SK-MEL-5 (cell line): ENCODE measurements around the gene IWS1. TPM values are rescaled to one million over a fixed set of nuclear protein-coding genes. Genes with fewer than 3 reads are reported as not detected.
"Not testable (repeated sequence)": the region's sequence is repeated elsewhere in the genome, so short reads cannot be mapped to it uniquely, and the experiment has no call there.

Source experiments
- DNase-seq: peaks from one replicate; pipeline ENCODE4 v3.0.0-alpha.2; 2016; ENCODE audit warnings: low read depth, low spot score
- in situ Hi-C: cut with HindIII; loops from 2 replicates; pipeline ENCODE4 v1.10.0; 2016; ENCODE audit warnings: low sequenced_read_pairs, high pct_unique_total_duplicates, low pct_unique_long_range_greater_than_20kb
- total RNA-seq: library from RNA; depleted of rRNA; stranded (reverse); fragments of >200 nt; shearing (Covaris generic); gene quantifications from 2 replicates; pipeline ENCODE4 v1.2.3, GENCODE V29; 2014

Gene IWS1
- total RNA-seq, 1 experiment from 2014 or later, result 43.1 TPM

DNA sequence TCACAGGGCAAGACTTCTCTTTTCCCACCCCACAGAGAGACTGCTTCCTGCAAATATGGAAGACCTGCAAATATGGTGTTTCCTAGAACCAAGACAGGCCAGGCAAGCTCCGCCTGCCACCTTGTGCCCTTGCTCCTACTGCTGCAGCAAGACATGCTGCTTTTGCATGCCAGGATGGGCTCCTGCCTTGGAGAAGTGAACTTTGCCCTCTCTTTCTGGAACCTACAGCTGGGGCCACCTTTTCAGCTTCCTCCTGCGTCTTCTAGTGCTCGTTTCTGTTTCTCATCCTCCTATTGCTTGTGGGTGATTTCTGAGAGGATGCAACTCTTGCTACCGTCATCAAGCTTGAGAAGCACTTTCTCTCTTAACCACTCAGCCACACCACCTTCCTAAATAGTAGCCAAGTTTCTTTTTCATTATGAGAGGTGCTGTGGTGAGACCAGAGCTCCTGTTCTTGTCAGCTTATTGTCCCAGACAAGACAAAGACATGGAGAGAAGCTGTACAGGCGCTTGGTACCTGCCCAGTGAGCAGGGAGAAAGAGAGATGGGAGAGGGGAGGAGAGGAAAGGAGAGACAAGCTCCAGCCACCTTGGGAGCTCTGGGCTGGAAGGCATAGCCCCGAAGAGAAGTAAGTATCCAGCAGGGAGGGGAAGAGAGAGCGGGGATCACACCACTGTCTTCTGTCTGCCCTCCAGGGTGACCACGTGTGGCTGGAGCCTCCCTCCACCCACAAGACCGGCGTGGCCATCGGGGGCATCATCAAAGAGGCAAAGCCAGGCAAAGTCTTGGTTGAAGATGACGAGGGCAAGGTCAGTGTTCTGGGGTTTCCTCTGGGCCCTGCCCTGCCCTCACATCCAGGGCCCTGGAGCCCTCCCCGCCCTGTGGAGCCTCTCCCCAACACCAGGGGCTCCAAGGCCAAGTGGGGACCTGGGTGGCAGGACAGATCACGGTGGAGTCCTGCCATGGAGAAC, 37.5 kb upstream of the IWS1 start:
- DNase-seq, result no peak
- in situ Hi-C loops, result no loop called here

DNA sequence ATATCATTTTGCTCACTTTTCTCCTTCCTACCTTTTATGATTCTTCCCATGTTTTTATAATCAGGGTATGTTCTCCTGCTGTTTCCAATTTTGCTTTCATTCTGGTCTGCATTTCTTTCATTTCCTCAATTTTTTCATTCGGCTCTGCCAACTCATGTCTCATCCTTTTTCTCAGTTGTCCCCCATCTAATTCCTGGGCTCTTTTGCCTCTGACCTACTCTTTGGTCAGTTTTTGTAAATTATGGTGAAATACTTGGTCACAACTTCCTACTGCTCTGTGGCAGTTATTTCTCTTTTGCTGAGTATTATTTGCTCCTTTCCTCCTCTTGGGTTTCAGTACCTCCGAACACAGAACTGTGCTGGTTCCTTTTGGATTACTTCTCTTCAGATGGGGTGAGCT, 36.6 kb upstream of the IWS1 start:
- in situ Hi-C loops, result no loop called here

DNA sequence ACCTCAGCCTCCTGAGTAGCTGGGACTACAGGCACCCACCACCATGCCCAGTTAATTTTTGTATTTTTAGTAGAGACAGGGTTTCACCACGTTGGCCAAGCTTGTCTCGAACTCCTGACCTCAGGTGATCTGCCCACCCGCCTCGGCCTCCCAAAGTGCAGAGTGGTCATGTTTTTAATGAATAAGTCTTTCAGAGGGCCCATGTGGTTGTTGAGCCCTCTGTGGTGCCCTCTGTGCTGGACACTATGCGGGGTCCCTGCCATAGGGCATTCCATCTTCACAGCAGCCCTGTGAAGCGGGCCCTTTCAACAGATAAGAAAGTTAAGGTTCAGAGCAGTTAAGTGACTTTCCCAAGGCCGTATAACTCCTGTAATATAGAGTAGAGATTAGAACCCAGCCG, 35.1 kb upstream of the IWS1 start:
- DNase-seq, result no peak
- in situ Hi-C loops, result no loop called here

More for the DNA sequence above, 36.6 kb upstream of the IWS1 start:
- no peak for DNase-seq

DNA sequence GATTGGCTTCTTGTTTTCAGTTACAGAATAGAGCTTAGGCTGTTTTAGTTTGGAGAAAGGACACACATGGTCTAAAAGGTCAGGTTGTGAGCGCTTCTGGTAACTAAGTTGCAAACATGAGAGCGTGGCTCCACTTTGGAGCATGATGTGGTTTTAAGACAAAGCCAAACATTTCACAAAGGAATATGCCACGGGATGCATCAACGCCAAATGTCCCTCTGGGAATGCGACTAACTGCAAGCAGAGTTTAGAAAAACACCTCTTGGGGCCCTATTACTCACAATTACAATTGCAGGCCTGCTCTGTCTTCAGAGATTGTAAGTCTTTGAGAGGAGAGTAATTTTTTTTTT, 34.6 kb upstream of the IWS1 start:
- in situ Hi-C loops, result no loop called here

DNA sequence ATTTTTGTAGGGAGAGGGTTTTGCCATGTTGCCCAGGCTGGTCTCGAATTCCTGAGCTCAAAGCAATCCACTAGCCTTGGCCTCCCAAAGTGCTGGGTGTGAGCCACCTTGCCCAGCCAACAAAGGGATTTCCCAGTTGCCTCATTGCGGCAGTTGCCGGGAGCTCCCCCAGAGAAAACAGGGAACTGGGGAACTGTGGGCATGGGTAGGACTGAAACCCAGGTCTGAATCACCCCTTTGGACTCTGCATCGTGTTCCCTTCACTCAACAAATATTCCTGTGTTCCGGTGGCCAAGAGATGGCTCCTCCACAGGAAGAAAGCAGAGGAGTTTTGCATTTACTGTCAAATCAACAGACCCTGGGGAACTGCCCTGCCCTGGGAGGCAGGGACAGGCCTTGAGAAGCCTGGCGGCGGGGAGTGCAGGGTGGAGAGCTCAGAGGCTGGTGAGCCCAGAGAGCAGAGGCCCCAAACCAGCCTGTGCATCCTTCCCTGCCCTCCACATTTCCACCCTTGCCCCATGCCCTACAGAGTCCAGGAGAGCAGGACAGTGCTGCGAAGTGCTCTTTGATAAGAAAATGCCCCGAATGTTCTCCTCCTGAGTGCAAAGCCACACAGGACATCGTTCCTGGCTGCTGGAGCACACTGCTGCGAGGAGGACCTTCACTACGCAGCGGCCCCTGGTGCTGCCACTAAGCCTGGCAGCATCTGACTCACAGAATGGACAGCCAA, 34.1 kb upstream of the IWS1 start:
- in situ Hi-C loops, result no loop called here
- no peak for DNase-seq

More for the DNA sequence above, 34.6 kb upstream of the IWS1 start:
- no peak for DNase-seq

DNA sequence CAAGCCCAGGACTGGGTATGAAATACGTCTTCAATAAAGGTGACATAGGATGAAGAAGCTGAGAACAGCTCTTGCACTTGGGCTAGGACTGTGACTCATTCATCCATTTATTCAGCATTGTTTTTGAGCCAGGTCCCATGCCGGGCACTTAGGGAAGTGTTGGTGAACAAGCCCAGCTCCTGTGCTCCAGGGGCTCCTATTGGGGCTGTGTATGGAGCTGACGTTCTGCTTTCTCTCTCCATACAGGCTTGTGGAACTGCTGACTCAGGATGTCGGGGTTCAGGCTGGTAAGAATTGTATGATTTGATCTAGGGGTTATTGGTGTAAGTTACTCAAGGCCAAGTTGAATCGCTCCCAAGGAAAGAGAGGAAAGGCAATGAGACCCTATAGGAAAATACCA, 33.2 kb upstream of the IWS1 start:
- DNase-seq, result no peak
- in situ Hi-C loops, result no loop called here

DNA sequence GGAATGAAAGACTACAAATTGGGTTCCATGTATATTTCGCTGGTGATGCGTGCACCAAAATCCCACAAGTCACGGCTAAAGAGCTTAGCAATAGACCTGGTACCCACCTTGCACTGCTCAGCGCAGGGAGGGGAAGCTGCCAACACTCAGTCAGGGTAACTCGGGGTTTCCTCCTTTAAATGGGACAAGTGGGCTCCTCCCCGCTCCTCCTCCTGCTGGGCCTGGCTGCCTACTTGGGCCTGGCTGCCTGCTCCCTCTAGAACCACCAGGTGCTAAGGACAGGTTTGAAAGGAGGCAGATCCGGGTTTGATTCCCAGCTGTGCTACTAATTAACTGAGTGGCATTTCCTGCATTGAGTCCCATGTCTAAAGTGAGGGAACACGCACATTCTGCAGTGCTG, 32.6 kb upstream of the IWS1 start:
- no peak for DNase-seq
- in situ Hi-C loops, result no loop called here

DNA sequence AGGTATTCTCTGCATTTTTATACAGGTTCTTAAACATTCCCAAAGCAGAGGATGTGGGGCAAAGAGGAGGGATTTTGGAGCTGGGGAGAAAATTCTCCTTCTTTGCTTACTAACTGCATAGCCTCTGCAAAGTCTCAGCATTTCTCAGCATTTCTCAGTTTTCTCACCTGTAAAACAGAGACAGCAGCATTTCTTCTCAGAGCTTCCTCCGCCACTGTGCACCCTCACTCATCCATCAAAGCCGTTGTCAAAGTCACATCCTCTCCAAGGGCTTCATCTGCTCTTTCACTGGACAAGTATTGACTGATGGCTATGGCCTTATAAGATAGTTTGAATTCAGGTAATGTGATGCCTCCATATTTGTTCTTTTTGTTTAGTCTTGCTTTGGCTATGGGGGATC, 26.6 kb upstream of the IWS1 start:
- in situ Hi-C loops, result no loop called here
- no peak for DNase-seq

DNA sequence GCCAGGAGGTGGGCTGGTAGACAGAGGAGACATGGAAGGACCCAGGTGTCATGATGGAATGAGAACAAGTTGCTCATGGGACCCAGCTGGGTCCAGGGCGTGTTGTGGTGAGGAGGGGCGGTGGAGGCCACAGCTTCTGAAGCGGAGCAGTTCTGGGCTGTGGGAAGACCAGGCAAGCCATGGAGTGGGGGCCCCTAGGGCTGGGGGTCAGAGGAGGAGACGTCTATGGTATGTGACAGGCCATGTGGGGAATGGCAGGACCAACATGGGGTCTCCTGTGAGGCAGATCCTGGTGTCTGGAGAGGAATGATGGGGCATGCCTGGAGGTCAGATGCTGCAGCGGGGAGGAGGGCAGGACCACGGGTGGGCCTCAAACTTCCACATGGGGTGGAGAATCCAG, 26.0 kb upstream of the IWS1 start:
- no peak for DNase-seq
- in situ Hi-C loops, result no loop called here

DNA sequence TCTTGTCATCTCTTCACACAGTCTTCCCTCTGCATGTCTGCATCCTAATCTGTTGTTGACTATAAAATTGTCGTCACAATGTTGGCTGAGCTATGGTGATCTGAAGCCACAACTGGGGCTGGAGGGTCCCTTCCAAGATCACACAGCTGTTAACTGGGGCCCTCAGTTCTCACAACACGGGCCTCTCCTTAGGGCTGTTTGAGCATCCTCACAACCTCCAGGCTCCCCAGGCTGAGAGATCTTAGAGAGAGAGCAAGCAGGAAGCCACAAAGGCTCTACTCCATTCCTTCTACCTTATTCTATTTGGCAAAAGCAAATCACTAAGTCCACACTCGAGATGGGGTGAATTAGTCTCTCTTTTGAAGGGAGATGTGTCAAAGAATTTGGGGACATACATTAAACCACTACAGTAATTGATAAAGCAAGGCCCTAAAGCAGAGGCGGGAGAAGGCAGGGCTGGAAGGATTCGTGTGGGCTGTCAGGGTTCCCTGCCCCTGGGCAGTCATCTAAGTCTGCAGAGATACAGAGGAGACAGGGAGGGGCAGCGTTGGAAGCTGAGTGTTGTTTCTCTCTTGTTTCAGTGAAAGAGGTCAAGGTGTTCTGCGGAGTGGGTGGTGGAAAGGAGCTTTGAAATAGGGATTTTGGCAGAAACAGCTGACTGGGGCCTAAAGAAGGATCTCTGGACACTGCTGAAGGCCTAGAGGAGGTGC, 25.1 kb upstream of the IWS1 start:
- DNase-seq, result no peak
- in situ Hi-C loops, result no loop called here

DNA sequence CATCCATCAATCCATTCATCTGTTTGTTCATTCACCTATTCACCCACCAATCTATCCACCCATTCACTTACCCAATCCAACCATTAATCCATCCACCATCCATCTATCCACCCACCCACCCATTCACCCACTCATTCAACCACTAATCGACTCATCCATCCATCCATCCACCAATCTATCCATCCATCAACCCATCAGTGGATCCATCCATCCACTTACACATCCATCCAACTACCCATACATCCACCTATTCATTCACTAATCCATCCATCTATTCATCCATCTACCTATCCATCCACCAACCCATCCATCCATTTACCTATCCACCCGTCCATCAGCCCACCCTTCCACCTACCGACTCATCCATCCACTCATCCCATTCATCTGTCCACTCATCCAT, 20.5 kb upstream of the IWS1 start:
- in situ Hi-C loops, result no loop called here

DNA sequence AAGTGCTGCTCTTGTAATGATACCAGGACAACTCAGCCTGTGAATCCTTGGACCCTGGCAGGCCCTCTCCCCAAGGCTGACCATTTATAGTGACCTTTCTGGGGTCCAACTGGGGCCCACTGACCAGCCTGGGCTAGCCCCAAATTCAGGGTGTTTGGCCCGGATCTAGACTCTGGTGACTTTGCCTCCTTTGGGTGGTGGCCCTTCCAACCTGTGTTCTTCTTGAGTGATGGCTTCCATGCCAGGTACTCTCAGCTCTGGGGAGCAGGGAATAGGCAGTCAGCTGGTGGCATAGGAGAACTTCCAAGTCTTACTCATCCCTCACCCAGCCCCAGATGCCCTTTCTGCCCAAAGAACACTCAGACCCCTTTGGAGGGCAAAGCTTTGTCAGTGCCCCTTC, 19.5 kb upstream of the IWS1 start:
- in situ Hi-C loops, result no loop called here
- no peak for DNase-seq

More for the DNA sequence above, 20.5 kb upstream of the IWS1 start:
- DNase-seq, result no peak

DNA sequence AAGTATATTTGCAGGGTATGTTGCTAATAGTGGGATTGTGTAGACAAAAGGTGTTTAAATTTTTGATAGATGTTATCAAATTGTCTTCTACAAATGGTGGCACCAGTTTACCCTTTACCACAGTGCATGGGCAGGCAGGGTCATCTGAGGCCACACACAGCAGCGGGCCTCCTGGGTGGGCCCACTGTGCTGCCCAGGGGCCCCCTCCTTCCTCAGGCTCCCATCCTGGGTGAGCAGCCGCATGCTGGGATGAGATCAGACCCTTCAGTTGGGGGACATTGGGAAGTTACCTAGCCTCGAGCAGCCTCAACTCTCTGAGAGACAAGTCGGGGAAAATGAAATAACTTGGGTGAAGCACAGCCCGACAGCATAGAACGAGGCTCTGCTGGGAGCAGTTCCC, 18.9 kb upstream of the IWS1 start:
- in situ Hi-C loops, result no loop called here
- DNase-seq, result no peak

DNA sequence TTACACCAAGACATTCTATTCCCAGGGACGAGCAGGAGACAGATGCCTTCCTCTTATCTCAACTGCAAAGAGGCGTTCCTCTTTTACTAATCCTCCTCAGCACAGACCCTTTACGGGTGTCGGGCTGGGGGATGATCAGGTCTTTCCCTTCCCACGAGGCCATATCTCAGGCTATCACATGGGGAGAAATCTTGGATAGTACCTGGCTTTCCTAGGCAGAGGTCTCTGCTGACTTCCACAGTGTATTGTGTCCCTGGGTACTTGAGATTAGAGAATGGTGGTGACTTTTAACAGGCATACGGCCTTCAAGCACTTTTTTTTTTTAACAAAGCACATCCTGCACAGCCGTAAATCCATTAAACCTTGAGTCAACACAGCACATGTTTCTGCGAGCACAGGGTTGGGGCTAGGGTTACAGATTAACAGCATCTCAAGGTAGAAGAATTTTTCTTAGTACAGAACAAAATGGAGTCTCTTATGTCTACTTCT, 16.8 kb upstream of the IWS1 start:
- DNase-seq, in situ Hi-C loops: not testable (repeated sequence)

DNA sequence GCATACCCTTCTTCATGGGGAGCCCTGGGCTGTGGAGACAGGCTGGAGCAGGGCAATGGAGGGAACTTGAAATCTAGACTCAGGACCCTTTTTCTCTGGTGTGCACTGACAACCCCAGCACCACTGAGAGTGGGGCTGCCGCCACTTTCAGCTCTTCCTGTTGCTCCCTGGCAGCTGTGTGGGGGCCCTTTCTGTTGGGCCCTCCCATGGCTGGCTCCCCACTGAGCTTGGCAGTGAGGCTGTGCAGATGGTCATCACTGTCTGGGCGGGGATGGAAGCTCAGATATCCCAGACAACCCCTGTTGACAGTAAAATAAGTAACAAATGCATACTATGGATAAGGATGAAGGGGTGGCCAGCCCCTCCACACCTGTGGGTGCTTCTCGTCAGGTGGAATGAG, 15.9 kb upstream of the IWS1 start:
- no peak for DNase-seq
- in situ Hi-C loops, result no loop called here

DNA sequence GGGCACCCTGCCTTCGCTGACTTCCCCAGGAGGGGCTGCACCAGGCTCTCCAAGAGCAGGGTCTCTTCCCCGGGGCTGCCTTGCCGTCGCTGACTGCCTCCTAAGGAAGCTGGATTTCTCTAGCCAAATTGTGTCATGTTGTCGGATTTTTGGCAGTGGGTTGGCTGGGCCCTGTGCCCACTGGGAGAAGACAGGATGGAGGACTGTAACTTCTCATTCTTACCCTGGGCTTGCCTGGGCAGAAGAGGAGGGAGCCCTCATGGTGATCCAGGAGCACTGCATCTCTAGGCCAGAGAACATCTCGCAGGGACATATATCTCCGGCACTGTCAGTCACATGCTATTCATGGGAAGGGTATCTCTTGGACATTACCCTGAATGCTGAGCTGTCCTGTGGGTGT, 15.5 kb upstream of the IWS1 start:
- in situ Hi-C loops, result no loop called here
- DNase-seq, result no peak

DNA sequence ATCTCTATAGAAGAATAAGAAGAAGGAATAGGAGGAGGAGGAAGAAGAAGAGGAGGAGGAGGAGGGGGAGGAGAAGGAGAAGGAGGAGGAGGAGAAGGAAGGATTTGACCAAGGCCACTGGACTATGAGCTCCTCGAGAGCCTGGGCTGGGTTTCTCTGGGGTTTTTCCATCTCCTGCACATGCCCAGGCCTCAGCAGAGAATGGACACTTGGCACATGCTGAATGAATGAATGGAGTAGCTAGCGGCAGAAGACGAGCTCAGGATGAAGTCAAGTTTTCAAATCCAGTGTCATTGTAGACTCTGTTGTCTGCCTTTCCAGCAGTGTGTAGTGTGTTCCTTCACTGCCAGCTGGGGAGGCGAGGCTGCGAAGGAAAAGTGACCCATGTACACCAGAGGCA, 11.4 kb upstream of the IWS1 start:
- no peak for DNase-seq
- in situ Hi-C loops, result no loop called here
